Ammon's horn (tissue), 1 donor: ENCODE measurements around the gene IQCM.
"Not testable (repeated sequence)": the region's sequence is repeated elsewhere in the genome, so short reads cannot be mapped to it uniquely, and the experiment has no call there.

ENCODE experiments used
- DNase-seq: peaks from one replicate; pipeline ENCODE4 v3.0.0-alpha.2; 2016; ENCODE audit warnings: low spot score

IQCM gene

GRCh38 chr4:149574971-149575370 is 240.7 kb downstream of the IQCM start:
- DNase-seq = no peak

DNA sequence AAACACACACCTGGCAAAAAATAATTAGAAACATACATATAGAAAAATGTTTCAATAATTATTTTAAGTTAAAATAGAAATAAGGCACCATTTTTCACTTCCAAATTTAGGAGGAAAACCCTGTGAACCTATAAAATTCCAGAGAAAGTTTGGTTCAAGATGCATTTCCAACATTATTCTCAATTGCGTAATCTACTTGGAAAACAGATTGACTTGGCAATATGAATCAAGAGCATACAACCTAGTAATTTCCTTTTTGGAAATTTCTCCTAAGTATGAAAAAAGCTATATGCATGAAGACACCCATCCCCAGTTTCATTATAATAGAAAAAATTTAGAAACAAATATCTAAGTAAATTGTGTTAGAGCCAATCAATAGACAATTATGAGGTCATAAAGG is 242.9 kb downstream of the IQCM start:
- no peak for DNase-seq

DNA sequence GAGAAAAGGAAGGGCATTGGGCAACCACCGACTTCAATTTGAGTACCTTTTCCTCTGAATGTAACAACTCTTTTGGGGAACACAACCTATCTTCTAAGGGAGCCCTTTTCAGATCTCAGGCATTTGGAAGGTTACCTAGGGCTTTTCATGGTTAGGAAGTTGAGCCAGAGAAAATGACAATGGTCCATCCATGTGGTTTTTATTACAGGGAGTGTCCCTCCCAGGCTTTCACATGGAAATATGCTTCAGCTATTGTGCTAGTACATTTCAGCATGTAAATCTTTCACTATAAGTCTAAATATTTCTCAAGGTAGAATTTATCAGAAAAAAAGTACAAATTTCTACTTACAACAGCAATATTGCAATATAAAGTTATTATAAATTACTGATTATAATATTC is 259.8 kb downstream of the IQCM start:
- no peak for DNase-seq

DNA sequence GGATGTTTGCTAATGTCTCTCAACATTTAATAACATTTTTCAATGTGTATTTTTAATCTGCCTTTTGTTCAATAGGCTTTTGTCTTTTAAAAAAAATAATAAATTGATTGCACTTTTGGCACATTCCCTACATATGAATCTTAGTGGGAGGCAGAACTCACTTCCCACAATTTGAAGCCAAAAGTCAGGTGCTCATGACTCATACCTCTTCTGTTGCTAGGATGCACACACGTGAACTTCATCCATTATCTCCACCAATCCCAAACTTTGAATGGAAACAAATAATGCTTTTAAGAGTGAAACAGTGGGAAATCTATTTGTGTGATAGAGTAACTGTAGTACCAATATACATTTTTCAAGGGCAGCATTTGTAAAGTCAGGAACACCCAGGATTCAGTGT is 260.5 kb downstream of the IQCM start:
- no peak for DNase-seq

DNA sequence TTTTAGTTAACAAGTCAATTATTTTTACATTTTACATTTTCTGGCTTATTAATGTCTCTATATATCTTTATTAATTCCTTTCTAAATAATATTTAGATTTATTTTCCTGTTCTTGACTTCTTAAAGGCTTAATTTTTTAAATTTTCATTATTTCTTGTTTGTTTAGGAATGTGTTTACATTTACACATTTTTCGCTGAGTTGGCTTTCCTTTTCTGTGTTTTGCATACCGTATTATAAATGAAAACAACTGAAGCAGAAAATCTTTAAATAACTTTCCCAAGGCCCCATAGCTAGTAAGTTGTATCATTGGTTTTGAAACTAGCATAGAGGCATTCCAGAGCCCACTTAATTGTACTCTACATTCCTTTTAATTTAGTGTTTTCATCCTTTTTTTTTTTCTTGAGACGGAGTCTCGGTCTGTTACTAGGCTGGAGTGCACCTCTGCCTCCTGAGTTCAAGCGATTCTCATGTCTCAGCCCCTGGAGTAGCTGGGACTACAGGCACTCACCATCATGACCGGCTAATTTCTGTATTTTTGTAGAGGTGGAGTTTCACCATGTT is 261.6 kb downstream of the IQCM start:
- DNase-seq = no peak

DNA sequence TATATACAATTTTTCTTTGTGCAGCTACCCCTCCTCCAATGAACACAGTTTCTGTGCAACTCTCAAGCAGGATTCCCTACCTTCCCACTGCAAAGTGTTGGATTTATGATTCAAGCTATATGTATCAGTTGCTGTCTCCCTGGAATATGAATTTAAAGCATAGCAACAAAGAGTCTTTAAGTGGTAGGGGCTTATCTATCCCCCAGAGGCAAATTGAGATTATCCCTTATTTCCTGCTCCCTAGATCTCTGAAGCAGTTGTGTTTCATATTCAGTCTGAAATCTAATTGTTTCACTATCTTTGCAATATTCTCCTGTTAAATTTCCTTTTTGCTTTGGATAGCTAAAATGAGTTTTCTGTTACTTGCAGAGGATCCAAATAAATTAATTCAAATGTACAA is 263.0 kb downstream of the IQCM start:
- no peak for DNase-seq

DNA sequence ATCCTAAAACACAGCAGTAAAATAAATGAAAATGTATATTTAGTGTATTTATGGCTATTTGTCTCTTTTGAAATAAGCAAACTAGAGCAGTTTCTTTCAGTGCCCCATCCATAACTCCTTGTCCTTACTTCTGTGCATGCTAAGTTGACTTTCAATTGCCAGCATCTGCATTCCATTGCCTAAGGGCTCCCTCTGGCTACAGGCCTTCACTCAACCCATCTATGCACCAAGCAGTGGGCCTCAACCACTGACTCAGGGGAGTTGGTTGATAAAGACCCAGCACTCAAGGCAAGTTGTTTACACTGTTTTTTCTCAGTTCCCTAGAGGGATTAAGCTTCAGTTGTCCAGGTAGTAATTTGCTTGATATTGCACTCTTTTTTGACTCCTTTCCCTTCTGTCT is 265.7 kb downstream of the IQCM start:
- DNase-seq = peak; percentile 18

GRCh38 chr4:149534779-149535178 is 280.9 kb downstream of the IQCM start:
- DNase-seq = no peak

GRCh38 chr4:149531861-149532260 is 283.8 kb downstream of the IQCM start:
- DNase-seq = no peak

DNA sequence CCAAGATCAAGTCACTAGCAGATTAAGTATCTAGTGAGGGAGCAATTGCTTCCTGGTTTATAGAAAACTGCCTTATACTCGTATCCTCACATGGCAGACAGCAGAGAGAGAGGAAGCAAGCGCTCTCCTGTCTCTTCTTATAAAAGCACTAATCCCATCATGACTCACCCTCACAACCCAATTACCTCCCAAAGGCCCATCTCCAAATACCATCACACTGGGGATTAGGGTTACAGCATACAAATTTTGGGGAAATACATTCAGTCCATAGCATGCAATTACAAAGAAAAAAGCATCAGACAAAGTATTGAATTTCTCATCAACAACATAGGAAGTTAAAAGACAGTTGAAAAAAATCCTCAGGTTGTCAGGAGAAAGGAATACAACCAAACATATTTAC is 292.6 kb downstream of the IQCM start:
- no peak for DNase-seq

GRCh38 chr4:149521611-149522425 is 293.8 kb downstream of the IQCM start:
- peak; percentile 14 for DNase-seq

DNA sequence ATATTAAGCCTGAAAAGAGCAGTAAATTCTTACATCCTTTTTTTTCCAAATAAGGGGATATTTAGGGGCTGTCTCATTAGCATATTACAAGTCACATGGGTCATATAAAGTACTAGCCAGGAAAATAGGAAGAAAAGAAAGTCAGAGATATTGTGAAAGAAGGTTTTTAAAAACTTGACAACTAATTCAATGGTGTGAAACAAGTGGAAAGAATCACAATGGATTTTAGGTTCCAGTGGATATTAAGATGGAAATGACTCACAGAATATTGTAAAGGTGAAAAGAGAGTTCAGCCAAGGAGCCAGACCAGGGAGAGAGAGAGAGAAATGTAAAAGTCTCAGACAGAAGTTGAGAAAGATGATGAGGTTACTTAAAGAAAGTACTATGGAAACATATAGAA is 297.2 kb downstream of the IQCM start:
- DNase-seq = no peak

DNA sequence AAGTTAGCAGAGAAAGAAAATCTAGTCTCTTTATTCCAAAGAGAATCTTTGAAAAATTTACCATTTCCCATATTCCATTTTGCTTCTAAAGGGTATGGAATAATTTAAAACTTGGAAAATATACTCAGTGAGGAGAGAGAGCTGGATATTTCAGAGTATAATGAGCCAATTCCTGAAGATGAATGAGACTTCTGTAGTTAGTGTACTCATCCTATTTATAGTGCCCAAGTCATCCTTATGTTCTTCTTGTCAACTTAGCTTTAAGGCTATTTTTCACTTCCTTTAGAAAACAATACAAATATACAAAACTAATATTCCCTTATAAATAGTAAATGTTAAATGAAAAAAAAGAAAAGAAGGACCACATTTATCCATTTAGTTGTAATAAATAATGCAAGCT is 302.6 kb downstream of the IQCM start:
- DNase-seq = no peak

- no peak for DNase-seq
These were observed 303.1 kb downstream of the IQCM start for GRCh38 chr4:149512501-149512900.

DNA sequence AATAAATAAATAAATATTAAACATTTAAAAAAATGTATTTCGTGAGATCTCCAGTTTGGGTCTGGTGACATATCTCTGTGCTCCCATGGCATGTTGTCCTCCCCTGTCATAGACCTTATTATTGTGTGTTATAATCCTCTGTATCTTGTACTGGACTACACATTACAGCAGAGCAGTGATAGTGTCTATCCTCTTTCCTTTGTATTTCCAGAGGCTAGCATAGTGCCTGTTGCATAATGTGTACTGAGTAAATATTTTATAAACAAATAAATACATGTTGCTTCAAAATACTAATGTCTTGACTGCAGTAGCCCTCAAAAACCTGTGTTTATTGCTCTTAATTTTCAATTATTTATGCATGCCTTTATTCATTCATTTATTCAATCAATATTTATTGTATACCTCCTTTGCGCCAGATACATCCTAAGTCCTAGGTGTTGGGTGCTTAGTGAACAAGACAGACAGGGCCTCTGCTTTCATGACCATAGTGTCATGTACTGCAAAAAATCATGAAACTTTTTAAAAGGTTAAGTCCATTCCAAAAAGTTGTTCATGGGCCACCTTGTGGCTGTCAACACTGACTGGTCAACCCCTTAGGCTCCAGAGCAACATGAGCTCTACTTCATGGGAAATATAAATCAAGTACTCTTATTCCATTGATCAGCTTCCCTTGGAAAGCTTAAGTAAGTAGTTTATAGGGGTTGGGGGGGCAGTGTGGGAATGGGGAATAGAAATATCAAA is 303.9 kb downstream of the IQCM start:
- DNase-seq = no peak

GRCh38 chr4:149507309-149507708 is 308.3 kb downstream of the IQCM start:
- DNase-seq = not testable (repeated sequence)

DNA sequence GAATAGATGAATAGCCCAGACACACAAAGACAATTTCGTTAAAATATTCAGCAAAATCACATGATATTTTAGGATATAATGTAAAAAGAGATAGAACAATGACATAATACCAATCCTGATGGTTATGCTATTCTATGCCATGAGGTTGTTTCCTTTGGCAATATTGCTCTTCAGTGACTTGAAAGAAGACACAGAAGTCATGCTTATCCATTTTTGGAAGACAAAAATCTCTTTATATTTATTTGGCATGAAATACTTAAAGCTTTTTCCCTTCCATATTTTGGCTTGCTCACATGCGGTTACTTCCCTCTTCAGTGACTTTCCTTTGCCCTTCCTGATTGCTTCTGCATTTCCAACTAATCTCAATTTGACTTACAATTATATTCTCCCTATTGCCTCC is 314.8 kb downstream of the IQCM start:
- DNase-seq = no peak

GRCh38 chr4:149499726-149500125 is 315.9 kb downstream of the IQCM start:
- DNase-seq = no peak

GRCh38 chr4:149498246-149498645 is 317.4 kb downstream of the IQCM start:
- DNase-seq = no peak

- DNase-seq = no peak
These were observed 322.2 kb downstream of the IQCM start for GRCh38 chr4:149493492-149493891.

GRCh38 chr4:149489321-149489720 is 326.3 kb downstream of the IQCM start:
- no peak for DNase-seq

GRCh38 chr4:149486861-149487260 is 328.8 kb downstream of the IQCM start:
- no peak for DNase-seq

DNA sequence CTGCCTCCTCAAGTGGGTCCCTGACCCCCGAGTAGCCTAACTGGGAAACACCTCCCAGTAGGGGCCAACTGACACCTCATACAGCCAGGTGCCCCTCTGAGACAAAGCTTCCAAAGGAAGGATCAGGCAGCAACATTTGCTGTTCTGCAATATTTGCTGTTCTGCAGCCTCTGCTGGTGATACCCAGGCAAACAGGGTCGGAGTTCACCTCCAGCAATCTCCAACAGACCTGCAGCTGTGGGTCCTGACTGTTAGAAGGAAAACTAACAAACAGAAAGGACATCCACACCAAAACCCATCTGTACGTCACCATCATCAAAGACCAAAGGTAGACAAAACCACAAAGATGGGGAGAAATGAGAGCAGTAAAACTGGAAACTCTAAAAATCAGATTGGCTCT is 347.0 kb downstream of the IQCM start:
- not testable (repeated sequence) for DNase-seq
